Stimulated activated CD8-positive, alpha-beta memory T cell treated with anti-CD3 and anti-CD28 coated beads, Interleukin-7, amount 100 ng/mL, for 24 hours (primary cell): ENCODE data around the gene BAIAP2.

Source experiments
- DNase-seq: peaks from one replicate; pipeline ENCODE4 v3.0.0-alpha.2; 2020; ENCODE audit warnings: low read depth

Gene BAIAP2, protein sequence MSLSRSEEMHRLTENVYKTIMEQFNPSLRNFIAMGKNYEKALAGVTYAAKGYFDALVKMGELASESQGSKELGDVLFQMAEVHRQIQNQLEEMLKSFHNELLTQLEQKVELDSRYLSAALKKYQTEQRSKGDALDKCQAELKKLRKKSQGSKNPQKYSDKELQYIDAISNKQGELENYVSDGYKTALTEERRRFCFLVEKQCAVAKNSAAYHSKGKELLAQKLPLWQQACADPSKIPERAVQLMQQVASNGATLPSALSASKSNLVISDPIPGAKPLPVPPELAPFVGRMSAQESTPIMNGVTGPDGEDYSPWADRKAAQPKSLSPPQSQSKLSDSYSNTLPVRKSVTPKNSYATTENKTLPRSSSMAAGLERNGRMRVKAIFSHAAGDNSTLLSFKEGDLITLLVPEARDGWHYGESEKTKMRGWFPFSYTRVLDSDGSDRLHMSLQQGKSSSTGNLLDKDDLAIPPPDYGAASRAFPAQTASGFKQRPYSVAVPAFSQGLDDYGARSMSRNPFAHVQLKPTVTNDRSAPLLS

DNA sequence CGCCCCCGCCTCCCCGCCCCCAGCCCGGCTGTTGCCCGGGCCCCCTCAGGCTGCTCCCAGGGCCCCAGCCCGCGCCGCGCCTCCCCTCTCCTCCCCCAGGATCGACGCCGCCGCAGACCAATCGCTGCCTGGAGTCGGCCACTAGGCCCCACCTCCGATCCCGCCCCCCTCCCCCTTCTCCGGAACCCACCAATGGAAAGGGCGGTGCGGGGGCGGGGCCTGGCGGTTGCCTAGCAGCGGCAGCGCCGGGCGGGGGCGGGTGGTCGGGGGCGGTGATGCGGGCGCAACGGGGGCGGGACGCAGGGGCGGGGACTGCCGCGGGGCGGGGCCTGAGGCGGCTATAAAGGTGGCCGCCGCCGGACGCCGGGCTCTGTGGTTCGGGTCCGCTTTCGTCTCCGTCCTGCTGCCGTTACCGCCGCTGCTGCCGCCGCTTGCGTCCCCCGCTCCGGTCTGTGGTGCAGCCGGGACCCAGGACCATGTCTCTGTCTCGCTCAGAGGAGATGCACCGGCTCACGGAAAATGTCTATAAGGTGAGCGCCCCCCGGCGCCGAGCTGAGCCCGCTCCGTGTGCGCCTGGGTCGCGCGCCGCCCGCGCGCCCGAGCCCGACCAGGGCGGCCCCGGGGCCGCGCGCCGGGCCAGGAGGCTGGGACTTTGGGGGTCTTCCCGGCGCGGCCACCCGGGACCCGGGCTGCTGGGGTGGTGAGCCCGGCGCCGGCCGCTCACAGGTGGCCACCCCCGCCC lies at the start of gene BAIAP2:
Gene BAIAP2, plus strand, starts transcription at position 373 of the 742 bp plus-strand sequence. Its CDS starts 104 bp downstream, at position 477.
- peak; percentile 97 for DNase-seq

DNA sequence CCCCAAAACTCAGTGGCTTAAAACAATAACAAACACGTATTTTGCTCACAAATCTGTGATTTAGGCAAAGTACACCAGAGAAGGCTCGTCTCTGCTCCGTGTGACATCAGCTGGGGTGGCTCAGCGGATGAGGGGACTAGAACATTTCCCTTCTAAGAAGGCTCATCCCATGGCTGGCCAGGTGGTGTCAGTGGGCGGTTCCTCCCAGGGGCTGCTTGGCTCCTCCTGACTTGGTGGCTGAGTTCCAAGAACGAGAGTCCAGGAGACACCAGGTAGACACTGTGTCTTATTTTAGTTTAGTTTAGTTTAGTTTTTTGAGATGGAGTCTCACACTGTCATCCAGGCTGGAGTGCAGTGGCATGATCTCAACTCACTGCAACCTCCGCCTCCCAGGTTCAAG lies 48.9 kb upstream of the BAIAP2 start:
- no peak for DNase-seq

DNA sequence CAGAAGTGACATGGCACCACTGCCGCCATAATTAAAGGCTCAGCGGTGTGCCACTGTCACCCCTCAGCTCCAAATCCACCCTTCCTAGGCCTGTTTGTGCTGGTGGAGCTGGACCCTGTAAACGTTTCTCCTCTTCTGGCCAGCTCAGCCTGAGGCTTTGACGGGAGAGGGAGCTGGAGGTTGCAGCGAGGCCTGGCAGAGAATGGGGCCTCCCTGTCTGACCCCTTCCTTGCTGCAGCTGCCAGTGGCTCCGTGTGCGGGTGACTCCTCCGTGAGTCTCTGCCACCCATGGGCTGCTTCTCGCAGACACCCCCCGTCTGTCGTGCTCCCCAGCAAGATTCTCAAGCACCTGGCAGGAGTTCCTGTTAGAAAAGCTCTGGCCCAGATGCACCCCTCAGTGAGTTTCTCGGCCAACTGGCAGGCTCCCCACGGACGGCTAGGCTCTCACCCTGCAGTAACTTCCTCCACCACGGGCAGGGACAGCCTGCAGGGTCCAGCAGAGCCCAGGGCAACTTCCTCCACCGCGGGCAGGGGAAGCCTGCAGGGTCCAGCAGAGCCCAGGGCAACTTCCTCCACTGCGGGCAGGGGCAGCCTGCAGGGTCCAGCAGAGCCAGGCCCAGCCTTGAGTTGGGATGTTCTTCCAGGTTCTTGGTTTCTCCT lies 48.0 kb upstream of the BAIAP2 start:
- DNase-seq: no peak

DNA sequence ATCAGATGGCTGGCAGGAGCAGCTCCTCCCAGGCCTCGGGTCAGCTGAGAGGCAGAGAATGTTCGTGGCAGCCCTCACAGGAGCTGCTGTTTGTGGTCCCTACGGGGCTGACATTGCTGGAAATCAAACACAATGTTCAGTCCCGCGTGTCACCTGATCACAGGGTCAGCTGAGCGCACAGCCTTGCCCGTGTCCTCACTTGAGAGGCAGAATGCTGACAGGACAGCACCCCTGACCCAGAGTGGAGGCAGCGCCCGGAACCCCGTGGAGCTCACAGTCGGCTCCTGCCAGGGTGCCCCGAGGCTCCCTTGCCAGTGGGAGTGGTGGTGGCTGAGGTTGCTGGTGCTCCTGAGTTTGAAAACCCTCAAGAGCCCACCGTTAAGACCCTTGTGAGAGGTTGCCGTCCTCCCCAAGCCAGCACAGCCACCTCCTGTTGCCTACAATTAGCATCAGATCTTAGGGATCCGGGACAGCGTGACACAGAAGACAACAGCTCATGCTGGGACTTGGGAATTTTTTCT lies 47.0 kb upstream of the BAIAP2 start:
- no peak for DNase-seq

DNA sequence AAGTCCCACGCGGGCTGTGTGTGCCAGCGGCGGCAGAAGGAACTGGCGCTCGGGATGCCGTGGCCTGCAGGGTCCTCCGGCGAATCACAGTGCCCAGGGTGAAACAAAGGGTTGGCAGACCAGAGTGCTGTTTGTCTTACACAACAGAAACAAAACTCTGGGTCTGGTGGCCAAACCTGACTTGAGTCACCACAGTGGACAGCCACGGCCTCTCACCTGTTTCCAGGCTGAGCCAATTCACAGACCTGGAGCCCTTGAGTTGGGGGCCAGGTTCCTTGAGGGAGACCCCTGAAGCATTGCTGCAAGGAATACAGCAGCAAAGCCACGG lies 45.4 kb upstream of the BAIAP2 start:
- DNase-seq: no peak

DNA sequence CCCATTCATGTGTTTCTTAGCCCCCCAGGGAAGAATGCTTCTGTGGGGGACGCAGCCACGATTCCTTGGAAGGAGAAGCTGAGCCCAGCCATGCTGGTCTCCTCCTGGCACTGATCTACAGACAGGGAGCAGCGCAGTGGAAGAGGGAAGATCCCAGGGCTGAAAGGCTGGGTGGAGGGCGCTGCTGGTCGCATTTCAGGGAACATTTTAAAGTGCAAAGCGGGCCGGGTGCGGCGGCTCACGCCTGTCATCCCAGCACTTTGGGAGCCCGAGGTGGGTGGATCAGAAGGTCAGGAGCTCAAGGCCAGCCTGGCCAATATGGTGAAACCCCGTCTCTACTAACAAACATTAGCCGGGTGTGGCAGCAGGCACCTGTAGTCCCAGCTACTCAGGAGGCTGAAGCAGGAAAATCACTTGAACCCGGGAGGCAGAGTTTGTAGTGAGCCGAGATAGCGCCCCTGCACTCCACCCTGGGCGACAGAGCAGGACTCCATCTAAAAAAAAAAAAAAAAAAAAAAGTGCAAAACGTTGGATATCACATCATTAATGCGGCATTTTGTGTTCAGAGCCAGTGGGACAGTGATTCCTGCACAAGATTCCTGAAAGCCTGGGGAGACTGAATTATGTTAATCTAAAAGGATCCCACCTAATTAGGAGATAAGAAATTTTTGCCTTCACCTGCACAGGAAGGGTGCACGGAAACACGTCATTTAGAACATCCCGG lies 43.9 kb upstream of the BAIAP2 start:
- DNase-seq: no peak

DNA sequence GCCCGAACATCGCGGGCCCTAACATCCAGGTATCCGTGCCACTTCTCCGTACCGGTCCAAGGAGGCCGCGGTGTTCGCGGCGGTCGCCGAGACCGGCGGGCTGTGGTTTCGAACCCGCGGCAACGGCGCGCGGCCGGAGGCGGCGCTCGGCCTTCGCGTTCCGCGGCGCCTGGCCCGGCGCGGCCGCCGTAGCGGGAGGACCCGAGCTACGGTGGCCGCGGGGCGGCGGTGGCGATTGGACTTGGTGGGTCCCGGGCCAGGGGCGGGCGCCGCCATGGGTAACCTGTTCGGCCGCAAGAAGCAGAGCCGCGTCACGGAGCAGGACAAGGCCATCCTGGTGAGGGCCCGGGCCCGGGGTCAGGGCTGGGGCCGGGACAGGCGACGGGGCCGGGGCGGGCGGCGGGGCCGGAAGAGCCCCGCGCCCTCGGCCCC lies 43.3 kb upstream of the BAIAP2 start, which contains the start of gene CHMP6:
Gene CHMP6, plus strand, starts transcription at position 197 of the 432 bp plus-strand sequence. Its CDS starts 78 bp downstream, at position 275.
- peak; percentile 40 for DNase-seq

DNA sequence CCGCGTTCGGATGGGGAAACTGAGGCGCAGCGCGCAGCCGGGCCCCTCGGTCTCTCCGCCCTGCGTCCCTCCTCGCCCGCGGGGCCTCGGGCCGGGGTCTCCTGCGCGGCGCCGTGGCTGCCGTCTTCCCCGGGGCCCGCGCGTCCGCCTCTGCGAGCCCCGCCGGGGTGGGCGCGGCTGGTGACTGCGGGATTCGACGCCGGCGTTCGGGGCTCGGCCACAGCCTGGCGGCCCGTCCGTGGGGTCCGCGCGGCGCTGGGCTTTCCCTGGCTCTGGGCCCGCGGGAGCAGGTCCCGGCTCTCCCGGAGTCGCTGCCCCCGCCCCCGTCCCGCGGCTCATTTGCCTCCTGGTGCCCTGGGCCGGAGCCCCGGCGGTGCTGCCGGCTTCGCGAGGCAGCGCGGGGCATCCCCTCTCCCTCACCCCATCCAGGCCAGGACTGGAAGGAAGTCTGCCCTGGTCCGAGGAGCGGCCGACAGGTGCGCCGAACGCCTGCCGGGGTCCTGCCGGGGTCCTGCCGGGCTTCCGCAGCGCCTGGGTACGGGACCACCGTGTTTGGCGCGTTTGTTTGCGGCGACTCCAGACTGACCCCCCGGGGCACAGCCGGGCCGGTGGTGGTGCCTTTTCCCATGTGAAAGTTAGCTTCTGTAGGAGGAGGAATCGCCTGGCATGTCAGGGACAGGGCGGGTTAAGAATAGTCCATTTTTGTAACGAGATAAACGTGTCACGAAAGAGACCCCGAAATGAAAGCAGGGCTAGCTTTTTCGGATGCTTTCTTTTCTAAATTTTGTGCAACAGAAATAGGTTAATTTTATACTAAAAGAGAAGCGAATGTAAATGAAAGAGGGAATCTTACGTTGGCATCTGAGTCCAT lies 42.6 kb upstream of the BAIAP2 start:
- DNase-seq: no peak

DNA sequence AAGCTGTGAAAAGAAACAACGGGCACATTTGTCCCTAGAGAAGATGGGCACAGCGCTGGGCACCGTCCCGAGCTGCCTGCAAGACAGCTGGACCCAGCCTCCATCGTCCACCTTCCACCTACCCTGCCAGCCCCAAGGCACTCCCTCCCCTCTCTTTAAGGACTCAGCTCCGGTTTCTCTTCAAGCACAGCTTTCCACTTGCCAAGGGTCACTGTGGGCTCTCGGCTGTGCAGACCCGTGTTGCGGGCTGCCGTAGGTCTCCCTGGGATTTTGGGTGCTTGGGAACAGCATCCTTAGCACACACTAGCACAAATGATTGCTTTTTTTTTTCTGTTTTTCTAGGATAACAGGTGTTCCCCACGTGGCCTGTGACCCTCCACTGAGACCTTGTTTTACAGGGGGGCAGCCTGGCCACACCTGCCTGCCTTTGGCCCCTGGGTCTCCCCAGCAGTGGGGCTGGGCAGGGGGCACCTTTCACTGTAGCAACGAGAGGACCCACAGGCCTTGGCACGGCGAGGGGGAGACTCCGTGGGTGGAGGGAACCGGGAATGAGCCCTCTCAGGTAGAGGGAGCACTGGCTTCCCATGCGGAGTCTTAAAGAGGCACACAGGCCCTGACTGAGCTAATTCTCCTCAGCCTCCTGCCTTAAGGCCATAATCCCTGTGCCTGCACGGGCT lies 41.9 kb upstream of the BAIAP2 start:
- DNase-seq: no peak

DNA sequence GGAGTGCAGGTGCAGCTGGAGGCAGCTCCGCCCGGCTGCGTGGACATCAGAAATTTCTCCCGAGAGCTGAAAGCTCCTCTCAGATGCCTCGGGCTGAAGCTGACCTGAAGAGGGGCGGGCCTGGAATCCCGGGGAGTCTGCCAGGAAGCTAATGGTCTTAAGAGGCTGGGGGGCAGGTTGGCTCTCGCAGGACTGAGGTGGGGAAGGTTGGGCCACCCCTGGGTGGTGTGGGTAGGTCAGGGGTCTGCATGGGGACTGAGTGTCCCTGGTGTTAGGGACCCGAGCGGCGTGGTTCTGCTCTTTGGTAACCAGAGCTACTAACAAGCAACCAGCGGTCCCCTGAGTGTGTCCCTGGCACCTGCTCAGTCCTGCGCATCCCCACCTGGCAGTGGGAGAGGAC lies 39.8 kb upstream of the BAIAP2 start:
- no peak for DNase-seq

DNA sequence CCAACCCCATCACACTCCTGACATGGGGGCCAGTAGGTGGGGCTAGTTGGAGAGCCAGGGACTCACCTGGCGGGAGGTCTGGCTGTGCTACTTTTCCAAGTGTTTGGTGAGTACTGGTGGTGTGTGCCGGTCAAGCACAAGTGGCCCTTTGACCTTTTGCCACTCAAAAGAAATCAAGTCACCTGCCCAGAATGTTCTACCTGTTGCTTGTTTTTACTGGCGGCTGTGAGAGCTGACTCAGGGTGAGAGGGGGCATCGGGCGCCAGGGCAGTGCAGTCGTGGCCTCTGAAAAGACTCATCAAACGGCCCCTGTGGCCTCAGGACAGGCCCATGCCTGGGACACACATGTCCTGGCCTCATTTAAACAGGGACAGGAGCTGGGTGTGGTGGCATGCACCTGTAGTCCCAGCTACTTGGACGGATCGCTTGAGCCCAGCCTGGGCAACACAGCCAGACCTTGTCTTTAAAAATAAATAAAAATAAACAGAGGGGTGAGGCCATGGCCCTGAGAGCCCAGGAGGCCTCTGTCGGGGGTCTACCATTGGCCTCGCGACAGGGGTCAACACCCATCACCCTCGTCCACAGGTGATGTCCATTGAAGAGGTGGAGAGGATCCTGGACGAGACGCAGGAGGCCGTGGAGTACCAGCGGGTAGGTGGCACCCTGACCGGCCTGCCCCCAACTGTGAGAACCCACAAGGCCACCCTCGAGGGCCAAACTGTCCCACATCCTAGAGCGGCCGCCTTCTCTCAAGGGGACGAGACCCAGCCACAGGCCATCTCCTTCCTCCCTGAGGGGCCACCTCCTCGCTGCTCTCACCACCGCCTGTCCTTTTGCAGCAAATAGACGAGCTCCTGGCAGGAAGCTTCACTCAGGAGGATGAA lies 38.3 kb upstream of the BAIAP2 start:
- DNase-seq: no peak

DNA sequence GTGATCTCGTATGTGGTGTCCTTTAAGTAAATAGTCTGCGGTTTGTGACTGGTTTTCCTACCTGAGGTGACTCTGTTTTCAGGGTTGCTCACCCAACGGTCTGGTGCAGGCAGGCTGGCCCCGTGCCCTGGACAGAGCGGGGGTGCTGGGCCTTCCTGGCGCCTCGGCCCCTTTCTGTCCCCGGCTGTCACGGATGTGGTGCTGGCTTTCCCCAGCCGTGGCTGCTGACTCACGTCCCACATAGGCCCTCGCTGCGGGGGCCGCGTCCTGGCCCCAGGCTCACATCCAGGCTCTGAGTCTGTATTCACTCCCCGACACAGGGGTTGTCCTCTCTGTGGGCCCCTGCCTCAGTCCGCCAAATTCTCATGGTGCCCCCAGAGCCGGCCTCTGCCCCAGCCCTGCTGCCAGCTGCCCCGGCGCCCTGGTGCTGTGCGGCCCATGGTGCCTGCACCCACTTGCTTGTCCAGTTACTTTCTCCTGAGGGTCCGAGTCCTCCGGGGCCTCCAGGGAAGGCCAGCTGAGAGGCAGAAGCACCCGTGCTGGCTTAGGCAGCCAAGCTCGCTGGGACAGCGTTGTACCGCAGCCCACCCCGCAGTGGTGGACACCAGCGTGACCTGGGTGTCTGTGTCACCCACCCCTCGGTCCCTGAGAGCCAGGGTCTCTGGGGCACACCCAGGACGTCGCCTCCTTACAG lies 37.4 kb upstream of the BAIAP2 start:
- no peak for DNase-seq

DNA sequence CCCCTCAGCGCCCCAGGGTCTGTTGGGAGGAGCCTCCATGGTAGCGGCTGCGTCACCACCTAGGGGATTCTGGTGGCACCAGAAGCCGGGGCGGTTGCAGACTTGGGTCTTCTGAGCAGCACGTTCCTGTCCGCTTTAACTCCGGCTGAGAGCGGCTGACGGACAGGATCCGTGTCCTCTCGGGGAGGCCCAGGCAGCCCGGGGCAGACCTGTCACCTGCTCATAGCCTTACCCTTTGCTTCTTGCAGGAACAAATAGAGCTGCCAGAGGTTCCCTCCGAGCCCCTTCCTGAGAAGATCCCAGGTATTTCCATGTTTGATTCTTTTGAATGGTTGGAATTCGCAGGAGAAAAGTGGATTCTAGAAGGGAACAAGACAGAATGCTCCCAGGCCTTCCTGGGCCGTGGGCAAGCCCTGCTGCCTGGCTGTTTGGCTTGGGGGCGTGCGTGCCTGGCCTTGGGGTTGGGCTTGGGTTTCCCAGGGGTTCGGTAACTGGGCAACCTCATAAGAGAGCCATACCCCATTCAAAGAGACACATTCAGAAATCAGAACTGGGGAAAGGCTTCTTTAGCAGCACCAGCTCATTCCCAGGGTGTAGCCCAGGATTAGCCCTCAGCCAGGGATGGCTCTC lies 36.7 kb upstream of the BAIAP2 start:
- DNase-seq: no peak

DNA sequence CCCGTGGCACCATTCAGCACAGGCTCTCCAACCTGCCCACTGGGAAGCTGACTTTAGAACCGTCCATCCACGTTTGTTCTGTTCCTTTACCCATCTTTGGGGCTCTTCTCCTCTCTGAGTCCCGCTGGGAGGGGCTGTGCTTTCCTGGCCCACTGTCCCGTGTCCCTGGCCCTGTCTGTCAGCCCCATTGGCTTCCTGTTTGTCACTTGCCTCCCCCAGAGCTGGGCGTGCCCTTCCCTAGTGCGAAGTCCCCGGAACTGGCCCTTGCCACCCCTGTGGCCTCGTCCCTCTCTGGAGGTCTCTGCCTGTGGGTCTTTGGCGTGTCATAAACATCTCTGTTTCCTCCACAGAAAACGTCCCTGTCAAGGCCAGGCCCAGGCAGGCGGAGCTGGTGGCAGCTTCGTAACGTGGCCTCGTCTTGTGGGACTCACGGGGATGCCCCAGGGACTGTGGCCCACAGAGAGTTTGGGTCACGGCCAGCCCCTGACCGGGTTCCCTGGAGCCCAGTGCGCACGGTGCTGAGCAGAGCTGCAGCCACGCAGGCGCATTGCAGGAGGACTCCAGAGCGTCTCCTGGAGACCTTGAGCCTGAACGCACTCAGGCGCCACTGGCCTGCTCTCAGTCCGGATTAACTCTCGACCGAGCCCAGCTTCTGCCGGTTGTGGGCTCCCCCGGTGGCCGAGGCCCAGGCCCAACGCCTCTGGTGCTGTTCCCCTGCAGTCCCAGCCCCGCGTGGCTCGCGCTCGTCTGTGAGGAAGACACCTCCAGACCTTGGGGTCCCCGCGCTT lies 36.0 kb upstream of the BAIAP2 start:
- DNase-seq: no peak

DNA sequence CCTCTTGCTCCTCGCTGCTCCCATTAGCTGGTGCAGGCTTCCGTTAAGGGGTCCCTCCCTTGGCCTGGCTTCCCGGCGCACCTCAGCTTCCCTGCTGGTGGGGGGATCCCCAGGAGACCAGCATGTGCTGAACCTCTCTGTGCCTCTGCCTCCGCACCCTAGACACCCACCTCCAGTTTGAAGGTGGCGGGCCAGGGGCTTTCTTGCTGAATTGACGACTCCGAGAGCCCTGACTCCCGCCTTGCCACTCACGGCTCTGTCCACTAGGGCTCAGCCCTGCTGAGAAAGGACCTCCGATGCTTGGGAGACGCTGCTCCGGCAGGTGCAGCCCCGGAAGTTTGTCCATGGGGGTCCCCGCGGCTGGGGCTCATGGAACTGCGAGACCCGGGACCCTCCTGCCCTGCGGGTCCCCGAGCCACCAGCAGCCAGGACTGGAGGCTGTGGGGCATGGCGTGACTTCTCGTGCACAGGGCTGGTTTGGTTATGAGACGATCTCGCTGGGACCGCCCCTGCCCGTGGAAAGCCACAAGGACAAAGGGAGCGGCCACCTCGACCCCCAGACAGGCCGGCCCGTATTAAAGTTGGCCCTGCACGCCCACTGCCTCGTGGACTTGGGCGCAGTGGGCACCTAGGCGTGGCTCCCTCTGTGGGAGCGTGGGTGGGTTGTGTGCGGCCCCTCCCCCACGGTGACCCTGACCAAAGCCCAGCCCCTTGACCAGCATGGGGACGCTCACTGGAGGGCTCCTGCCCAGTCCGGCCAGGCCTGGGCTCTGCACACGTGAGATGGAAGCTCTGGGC lies 35.2 kb upstream of the BAIAP2 start:
- no peak for DNase-seq

DNA sequence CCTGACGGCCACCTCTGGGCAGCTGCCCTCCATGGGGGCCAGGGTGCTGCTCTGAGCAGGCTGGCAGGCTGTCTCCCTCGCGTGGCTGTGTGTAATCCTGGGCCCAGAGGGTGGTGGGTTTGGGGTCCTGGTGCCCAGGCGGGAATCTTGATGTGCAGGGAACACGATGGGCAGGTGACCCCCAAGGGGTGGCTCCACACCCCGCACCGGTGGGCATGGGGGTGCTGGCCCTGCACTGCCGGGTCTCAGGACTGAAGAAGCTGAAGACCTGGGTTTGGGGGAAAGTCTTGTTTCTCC lies 34.7 kb upstream of the BAIAP2 start:
- DNase-seq: no peak
